Measurements from ENCODE around the gene GDPD5.

Gene GDPD5

DNA sequence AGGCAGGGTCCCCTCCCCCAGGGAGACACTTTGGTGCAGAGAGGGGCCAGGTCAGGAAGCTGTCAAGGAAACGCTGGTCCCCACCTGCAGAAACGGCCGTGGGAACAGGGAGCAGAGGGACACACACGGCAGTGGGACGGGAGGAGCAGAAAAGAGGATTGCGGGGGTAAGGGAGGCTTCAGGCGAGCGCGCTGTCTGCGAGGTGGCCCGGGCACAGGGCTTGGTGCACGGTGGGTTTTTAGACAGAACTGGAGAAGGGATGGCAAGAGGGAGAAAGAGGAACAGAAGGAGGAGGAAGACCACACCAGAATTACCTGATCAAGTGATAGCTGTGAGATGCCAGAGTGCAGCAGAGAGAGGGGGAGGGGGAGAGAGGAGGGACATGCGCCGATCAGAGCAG, 86.7 kb downstream of the GDPD5 start:
- H3K9me3 ChIP-seq (ENCODE audit: insufficient read depth, low read length): no peaks in the 10 kb centered on the region
- H3F3A ChIP-seq (ENCODE audit: insufficient read depth): no peaks in the 10 kb centered on the region
- H3K9ac ChIP-seq (ENCODE audit: low read length): no peak overlapping the region
- H3K4me2 ChIP-seq (ENCODE audit: low read depth, low read length, poor library complexity, severe bottlenecking): no peak overlapping the region
- no peak overlapping the region for H2AFZ ChIP-seq (ENCODE audit: low read depth, low read length, severe bottlenecking)
- H3K9me2 ChIP-seq (replicated peaks; ENCODE audit: insufficient read depth, low read length): no peaks in the 10 kb centered on the region
- H3K79me2 ChIP-seq (ENCODE audit: insufficient read depth, low read length): no peaks in the 10 kb centered on the region
- no peaks in the 10 kb centered on the region for H3K36me3 ChIP-seq (ENCODE audit: low read length)
- H3K27ac ChIP-seq (ENCODE audit: low read depth, low read length): no peak overlapping the region
- no peak overlapping the region for H3K4me3 ChIP-seq (ENCODE audit: insufficient read depth, low read length, poor library complexity, severe bottlenecking)
- TF ChIP-seq EZH2phosphoT487 (conservative IDR thresholded peaks at IDR 0.05; ENCODE audit: low read length): no peak
- TF ChIP-seq, protein P1, sequence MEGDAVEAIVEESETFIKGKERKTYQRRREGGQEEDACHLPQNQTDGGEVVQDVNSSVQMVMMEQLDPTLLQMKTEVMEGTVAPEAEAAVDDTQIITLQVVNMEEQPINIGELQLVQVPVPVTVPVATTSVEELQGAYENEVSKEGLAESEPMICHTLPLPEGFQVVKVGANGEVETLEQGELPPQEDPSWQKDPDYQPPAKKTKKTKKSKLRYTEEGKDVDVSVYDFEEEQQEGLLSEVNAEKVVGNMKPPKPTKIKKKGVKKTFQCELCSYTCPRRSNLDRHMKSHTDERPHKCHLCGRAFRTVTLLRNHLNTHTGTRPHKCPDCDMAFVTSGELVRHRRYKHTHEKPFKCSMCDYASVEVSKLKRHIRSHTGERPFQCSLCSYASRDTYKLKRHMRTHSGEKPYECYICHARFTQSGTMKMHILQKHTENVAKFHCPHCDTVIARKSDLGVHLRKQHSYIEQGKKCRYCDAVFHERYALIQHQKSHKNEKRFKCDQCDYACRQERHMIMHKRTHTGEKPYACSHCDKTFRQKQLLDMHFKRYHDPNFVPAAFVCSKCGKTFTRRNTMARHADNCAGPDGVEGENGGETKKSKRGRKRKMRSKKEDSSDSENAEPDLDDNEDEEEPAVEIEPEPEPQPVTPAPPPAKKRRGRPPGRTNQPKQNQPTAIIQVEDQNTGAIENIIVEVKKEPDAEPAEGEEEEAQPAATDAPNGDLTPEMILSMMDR (IDR thresholded peaks at IDR 0.05; ENCODE audit: insufficient read depth, low read length, poor library complexity, severe bottlenecking): no peak
- no peaks in the 10 kb centered on the region for H4K20me1 ChIP-seq (ENCODE audit: low read depth, low read length)
- H3K27me3 ChIP-seq (ENCODE audit: low read length): no peaks in the 10 kb centered on the region

DNA sequence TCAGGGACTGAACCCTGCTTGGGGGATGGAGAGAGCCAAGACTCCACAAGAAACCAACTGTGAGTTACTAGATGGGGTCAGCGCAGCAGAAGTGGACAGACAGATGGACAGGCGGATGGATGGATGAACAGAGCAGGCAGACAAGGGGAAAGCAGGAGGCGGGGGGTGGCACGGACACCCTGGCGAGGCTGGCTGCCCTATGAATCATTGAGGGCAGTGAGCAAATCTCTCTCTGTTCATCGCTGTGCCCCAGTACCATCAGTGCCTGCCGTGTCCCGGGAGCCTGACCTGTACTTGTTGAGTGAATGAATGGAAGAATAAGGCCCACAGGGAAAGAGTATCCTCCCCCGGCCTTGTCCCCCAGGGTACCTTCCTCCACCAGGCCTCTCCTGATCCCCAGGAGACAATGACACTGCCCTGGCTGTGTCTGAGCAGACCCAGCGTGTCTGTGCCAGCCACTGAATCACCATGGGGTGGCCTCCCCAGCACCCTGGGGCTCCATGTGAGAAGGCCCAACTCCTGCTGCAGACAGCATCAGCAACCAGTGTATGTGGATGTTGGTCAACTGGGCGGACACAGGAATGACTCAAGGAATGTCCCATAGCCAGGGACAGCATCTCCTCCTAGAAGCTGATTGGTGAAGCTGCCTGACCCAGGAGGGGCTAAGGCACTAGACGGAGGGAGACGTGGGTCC, 87.6 kb downstream of the GDPD5 start:
- TF ChIP-seq EZH2phosphoT487 (conservative IDR thresholded peaks at IDR 0.05; ENCODE audit: low read length): no peak
- TF ChIP-seq, protein P1 (IDR thresholded peaks at IDR 0.05; ENCODE audit: insufficient read depth, low read length, poor library complexity, severe bottlenecking): no peak
- H2AFZ ChIP-seq (ENCODE audit: low read depth, low read length, severe bottlenecking): no peak overlapping the region

DNA sequence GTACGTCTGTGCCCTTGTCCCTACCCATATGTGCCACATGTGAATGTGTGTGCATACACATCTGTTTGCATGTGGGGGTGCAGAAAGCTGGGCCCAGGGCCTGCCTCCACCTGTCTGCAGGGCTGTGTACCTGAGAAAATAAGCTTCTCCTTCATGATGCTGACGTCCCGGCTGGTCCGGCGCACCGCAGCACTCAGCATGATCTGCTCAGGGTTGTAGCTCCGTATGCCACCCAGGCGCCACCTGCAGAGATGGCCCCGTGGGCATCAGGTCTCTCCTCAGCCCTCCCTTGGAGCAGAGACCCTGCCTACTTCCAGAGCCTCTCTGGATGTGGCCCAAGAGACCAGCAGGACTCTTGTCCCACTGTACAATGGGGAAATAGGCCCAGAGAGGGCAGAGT, 88.9 kb downstream of the GDPD5 start:
- no peaks in the 10 kb centered on the region for H3K27me3 ChIP-seq (ENCODE audit: low read length)

More for the DNA sequence above, 87.6 kb downstream of the GDPD5 start:
- Histone ChIP-seq H3K36me3 (ENCODE audit: low read length) (no peaks in the 10 kb centered on the region), H3K27me3 (ENCODE audit: low read length) (no peaks in the 10 kb centered on the region), H3K9me2 (replicated peaks; ENCODE audit: insufficient read depth, low read length) (no peaks in the 10 kb centered on the region), H3F3A (ENCODE audit: insufficient read depth) (no peaks in the 10 kb centered on the region), H3K9me3 (ENCODE audit: insufficient read depth, low read length) (no peaks in the 10 kb centered on the region), H3K27ac (ENCODE audit: low read depth, low read length) (no peak overlapping the region), H3K79me2 (ENCODE audit: insufficient read depth, low read length) (no peaks in the 10 kb centered on the region), H3K4me2 (ENCODE audit: low read depth, low read length, poor library complexity, severe bottlenecking) (no peak overlapping the region), H3K4me3 (ENCODE audit: insufficient read depth, low read length, poor library complexity, severe bottlenecking) (no peak overlapping the region), H3K9ac (ENCODE audit: low read length) (no peak overlapping the region), H4K20me1 (ENCODE audit: low read depth, low read length) (no peaks in the 10 kb centered on the region)

More for the DNA sequence above, 88.9 kb downstream of the GDPD5 start:
- H3F3A ChIP-seq (ENCODE audit: insufficient read depth): no peaks in the 10 kb centered on the region
- TF ChIP-seq EZH2phosphoT487 (conservative IDR thresholded peaks at IDR 0.05; ENCODE audit: low read length): no peak
- TF ChIP-seq, protein P1 (IDR thresholded peaks at IDR 0.05; ENCODE audit: insufficient read depth, low read length, poor library complexity, severe bottlenecking): no peak
- no peaks in the 10 kb centered on the region for H3K36me3 ChIP-seq (ENCODE audit: low read length)
- H3K27ac ChIP-seq (ENCODE audit: low read depth, low read length): no peak overlapping the region
- no peak overlapping the region for H3K4me3 ChIP-seq (ENCODE audit: insufficient read depth, low read length, poor library complexity, severe bottlenecking)
- H4K20me1 ChIP-seq (ENCODE audit: low read depth, low read length): no peaks in the 10 kb centered on the region
- no peak overlapping the region for H3K9ac ChIP-seq (ENCODE audit: low read length)
- no peak overlapping the region for H2AFZ ChIP-seq (ENCODE audit: low read depth, low read length, severe bottlenecking)
- H3K4me2 ChIP-seq (ENCODE audit: low read depth, low read length, poor library complexity, severe bottlenecking): no peak overlapping the region
- H3K9me3 ChIP-seq (ENCODE audit: insufficient read depth, low read length): no peaks in the 10 kb centered on the region
- H3K79me2 ChIP-seq (ENCODE audit: insufficient read depth, low read length): no peaks in the 10 kb centered on the region
- H3K9me2 ChIP-seq (replicated peaks; ENCODE audit: insufficient read depth, low read length): no peaks in the 10 kb centered on the region
